Activated T-cell treated with anti-CD3 and anti-CD28 coated beads for 48 hours (primary cell): ENCODE data around the gene KIAA0408.
A peak's percentile ranks its signal among the peaks of the same experiment; 100 is the strongest.

Experiments
- DNase-seq: peaks from one replicate; pipeline ENCODE4 v3.0.0-alpha.2; 2020; ENCODE audit warnings: low read depth

KIAA0408 gene

GRCh38 chr6:127459231-127459641 is at the start of gene KIAA0408:
Gene KIAA0408 (minus strand): TSS chr6:127459389. CDS start chr6:127453981, 5,408 bp downstream.
- DNase-seq = no peak

GRCh38 chr6:127506894-127507293 is 47.7 kb upstream of the KIAA0408 start:
- DNase-seq = no peak

- DNase-seq = no peak
Observed at GRCh38 chr6:127503022-127503421, 43.8 kb upstream of the KIAA0408 start.

GRCh38 chr6:127497410-127497809 is 38.2 kb upstream of the KIAA0408 start:
- DNase-seq = no peak

- DNase-seq = no peak
Observed at GRCh38 chr6:127496471-127496870, 37.3 kb upstream of the KIAA0408 start.

GRCh38 chr6:127494240-127494767 is 35.1 kb upstream of the KIAA0408 start:
- DNase-seq = no peak

- no peak for DNase-seq
Observed at GRCh38 chr6:127489248-127489647, 30.1 kb upstream of the KIAA0408 start.

- no peak for DNase-seq
Observed at GRCh38 chr6:127486934-127487333, 27.7 kb upstream of the KIAA0408 start.

- no peak for DNase-seq
Observed at GRCh38 chr6:127484212-127484863, 25.1 kb upstream of the KIAA0408 start.

- no peak for DNase-seq
Observed at GRCh38 chr6:127483399-127484055, 24.3 kb upstream of the KIAA0408 start.

GRCh38 chr6:127482325-127482724 is 23.1 kb upstream of the KIAA0408 start:
- no peak for DNase-seq

- no peak for DNase-seq
Observed at GRCh38 chr6:127481628-127482027, 22.4 kb upstream of the KIAA0408 start.

- DNase-seq = no peak
Observed at GRCh38 chr6:127481111-127481510, 21.9 kb upstream of the KIAA0408 start.

- DNase-seq = no peak
Observed at GRCh38 chr6:127477658-127478057, 18.5 kb upstream of the KIAA0408 start.

GRCh38 chr6:127475823-127476176 is 16.6 kb upstream of the KIAA0408 start:
- no peak for DNase-seq

- DNase-seq = no peak
Observed at GRCh38 chr6:127475135-127475822, 16.1 kb upstream of the KIAA0408 start.

- DNase-seq = no peak
Observed at GRCh38 chr6:127471379-127472255, 12.4 kb upstream of the KIAA0408 start.

- no peak for DNase-seq
Observed at GRCh38 chr6:127468936-127469335, 9.7 kb upstream of the KIAA0408 start.

GRCh38 chr6:127466416-127466815 is 7.2 kb upstream of the KIAA0408 start:
- no peak for DNase-seq

GRCh38 chr6:127464881-127465459 is 5.8 kb upstream of the KIAA0408 start:
- peak; percentile 33 for DNase-seq

GRCh38 chr6:127464161-127464880 is 5.1 kb upstream of the KIAA0408 start:
- no peak for DNase-seq
